Activated T-cell treated with anti-CD3 and anti-CD28 coated beads, Interleukin-2, amount 50 U/mL, for 4 hours (primary cell): ENCODE data around the gene AASDH. TPM values are rescaled to one million over a fixed set of nuclear protein-coding genes. Genes with fewer than 3 reads are reported as not detected.

Experiments
- ATAC-seq, 2 donors: fragments of 200-7000 bp; cut with Tn5 transposase; one replicate each; pipeline ENCODE4 v1.10.0; 2021
- DNase-seq: peaks from one replicate; pipeline ENCODE4 v3.0.0-alpha.2; 2020
- H3K27me3 Mint-ChIP-seq: one replicate; pipeline ENCODE4 v1.8.0; 2021; ENCODE audit warnings: low read depth, mixed read lengths
- H3K36me3 Mint-ChIP-seq: one replicate; pipeline ENCODE4 v1.8.0; 2022; ENCODE audit warnings: mixed read lengths; ENCODE audit not compliant: insufficient read depth
- H3K4me1 Mint-ChIP-seq: one replicate; pipeline ENCODE4 v1.8.0; 2021; ENCODE audit warnings: low read depth, mixed read lengths
- H3K4me3 Mint-ChIP-seq: one replicate; pipeline ENCODE4 v1.8.0; 2021; ENCODE audit warnings: mild to moderate bottlenecking, moderate library complexity, mixed read lengths
- H3K9me3 Mint-ChIP-seq: one replicate; pipeline ENCODE4 v1.8.0; 2021; ENCODE audit warnings: mixed read lengths
- total RNA-seq, 3 donors: library from RNA; stranded (reverse); gene quantifications; one replicate each; pipeline ENCODE4 v1.2.1, GENCODE V29; 2021

Gene AASDH
- total RNA-seq, 3 donors from 2014 or later: 6.5 to 9.5 (median 7.9) TPM

DNA sequence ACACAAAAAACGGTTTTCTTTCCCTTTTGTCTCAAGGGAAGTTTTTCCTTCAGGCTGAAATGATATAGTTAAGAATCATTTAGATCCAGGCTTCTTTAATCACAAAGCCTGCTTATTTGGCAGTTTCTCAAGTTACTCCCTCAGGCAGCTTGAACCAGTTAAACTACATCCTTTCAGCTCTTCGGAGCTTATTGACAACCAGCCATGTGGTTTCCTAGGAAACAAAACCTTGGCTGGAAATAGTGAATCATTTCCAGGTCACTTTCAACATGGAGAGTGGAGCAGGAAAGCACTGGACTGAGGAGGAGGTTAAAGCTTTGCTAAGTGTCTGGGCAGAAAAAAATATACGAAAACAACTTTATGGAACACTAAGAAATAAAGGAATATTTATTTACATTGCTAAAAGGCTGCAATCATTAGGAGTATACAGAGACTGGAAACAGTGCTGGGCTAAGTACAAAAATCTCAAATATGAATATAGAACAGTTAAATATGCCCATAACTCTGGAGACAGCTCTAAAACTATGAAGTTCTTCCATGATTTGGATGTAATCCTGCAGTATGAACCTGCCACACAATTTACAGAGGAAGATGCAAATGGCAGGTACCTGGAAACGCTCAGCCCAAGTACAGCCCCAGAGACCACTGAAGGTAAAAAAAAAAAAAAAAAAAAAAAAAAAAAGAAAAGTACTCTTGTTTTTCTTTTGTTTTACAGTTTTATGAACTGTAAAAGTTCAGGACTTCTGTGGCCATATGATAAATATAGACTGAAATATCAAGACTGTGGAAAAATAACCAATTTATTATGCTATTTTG is 23.2 kb upstream of the AASDH start:
- no peak for ATAC-seq
- Mint-ChIP-seq H3K4me3 (no peak overlapping the region), H3K27me3 (no peaks in the 10 kb centered on the region), H3K9me3 (no peaks in the 10 kb centered on the region), H3K36me3 (peaks cover 17% of the 10 kb centered on the region), H3K4me1 (peaks cover 12% of the 10 kb centered on the region)
- DNase-seq: no peak

DNA sequence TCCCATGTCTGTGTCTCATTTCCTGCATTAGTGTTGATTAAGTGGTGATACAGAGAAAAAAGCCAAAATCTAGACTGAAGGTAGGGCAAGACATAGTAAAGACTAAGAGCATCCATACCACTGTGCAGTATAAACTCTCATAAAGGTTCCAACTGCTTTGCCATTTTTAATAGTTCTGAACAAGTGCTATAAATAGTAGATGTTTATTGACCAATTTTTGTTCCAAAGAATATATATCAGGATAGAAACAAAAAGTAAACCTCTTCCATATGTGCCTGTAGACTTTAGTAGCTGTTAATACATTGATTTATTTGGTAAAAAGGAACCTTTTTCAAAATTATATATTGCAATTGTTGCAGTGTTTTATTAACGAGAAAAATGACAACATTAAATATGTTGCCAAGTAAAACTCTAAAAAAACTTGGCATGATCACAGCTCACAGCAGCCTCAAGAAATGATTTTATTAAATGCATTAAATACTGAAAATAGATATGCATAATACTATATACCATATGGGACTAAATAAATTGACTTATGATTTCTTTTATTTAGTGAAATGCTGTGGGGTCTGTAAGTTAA is 22.3 kb upstream of the AASDH start:
- H3K36me3 Mint-ChIP-seq: peaks cover 22% of the 10 kb centered on the region
- H3K27me3 Mint-ChIP-seq: no peaks in the 10 kb centered on the region
- no peak for ATAC-seq
- DNase-seq: no peak
- no peaks in the 10 kb centered on the region for H3K9me3 Mint-ChIP-seq
- peaks cover 12% of the 10 kb centered on the region for H3K4me1 Mint-ChIP-seq
- H3K4me3 Mint-ChIP-seq: no peak overlapping the region

GRCh38 chr4:56408978-56409377 is 21.7 kb upstream of the AASDH start:
- peaks cover 12% of the 10 kb centered on the region for H3K4me1 Mint-ChIP-seq
- H3K4me3 Mint-ChIP-seq: no peak overlapping the region
- no peaks in the 10 kb centered on the region for H3K9me3 Mint-ChIP-seq
- ATAC-seq (no peak), DNase-seq (no peak)
- no peaks in the 10 kb centered on the region for H3K27me3 Mint-ChIP-seq
- H3K36me3 Mint-ChIP-seq: peaks cover 22% of the 10 kb centered on the region

DNA sequence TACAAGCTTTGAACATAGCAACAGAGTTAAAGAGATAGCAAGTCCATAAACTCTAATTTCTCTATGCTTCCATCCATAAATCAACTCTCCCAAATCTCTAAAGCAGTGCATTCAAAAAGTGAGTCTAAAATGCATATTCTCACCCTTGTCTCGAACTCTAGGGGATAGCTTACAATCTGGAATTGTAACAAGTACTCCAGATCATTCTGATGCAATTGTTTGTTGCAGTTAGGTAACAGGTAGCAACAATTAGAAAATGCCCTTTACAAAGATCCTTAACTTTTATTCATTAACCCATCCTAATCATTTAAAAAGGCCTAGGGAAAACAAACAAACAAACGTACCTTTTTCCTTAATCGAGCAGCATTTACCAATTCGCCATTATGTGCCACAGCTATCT is 18.9 kb upstream of the AASDH start:
- Mint-ChIP-seq H3K36me3 (peaks cover 26% of the 10 kb centered on the region), H3K4me1 (peaks cover 9% of the 10 kb centered on the region), H3K9me3 (no peaks in the 10 kb centered on the region), H3K4me3 (no peak overlapping the region), H3K27me3 (no peaks in the 10 kb centered on the region)
- ATAC-seq (no peak), DNase-seq (no peak)

DNA sequence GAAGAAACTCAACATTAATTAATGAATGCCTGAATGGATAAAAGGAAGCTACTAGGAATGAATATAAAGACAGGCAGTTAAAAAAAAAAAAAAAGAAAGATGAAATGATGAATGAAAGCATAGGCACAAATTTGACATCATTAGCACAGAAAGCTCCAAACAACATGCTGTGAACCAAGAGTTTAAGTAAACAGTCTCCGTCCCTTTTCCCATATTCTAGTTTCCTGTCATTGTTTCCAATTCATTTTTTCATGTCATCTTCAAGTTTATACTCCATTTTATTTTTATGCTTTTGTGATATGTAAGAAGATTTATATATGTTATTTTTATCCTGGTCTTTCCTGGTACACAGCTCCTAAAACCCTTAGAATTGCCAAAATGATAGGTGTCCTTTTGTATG is 17.7 kb upstream of the AASDH start:
- Mint-ChIP-seq H3K36me3 (peaks cover 34% of the 10 kb centered on the region), H3K4me3 (no peak overlapping the region), H3K4me1 (peaks cover 4% of the 10 kb centered on the region), H3K9me3 (no peaks in the 10 kb centered on the region), H3K27me3 (no peaks in the 10 kb centered on the region)
- DNase-seq (no peak), ATAC-seq (no peak)

- no peak overlapping the region for H3K4me3 Mint-ChIP-seq
- H3K4me1 Mint-ChIP-seq: no peaks in the 10 kb centered on the region
- no peak for DNase-seq
- H3K27me3 Mint-ChIP-seq: no peaks in the 10 kb centered on the region
- peaks cover 29% of the 10 kb centered on the region for H3K36me3 Mint-ChIP-seq
- no peaks in the 10 kb centered on the region for H3K9me3 Mint-ChIP-seq
- no peak for ATAC-seq
These were observed 13.3 kb upstream of the AASDH start for GRCh38 chr4:56400560-56400959.

GRCh38 chr4:56391270-56391669 is 4.0 kb upstream of the AASDH start:
- Mint-ChIP-seq H3K4me1 (peaks cover 33% of the 10 kb centered on the region), H3K27me3 (no peaks in the 10 kb centered on the region), H3K4me3 (no peak overlapping the region), H3K36me3 (peaks cover 16% of the 10 kb centered on the region), H3K9me3 (no peaks in the 10 kb centered on the region)
- ATAC-seq: no peak
- DNase-seq: no peak

- Mint-ChIP-seq H3K9me3 (no peaks in the 10 kb centered on the region), H3K36me3 (peaks cover 8% of the 10 kb centered on the region), H3K4me1 (peaks cover 37% of the 10 kb centered on the region), H3K27me3 (no peaks in the 10 kb centered on the region), H3K4me3 (no peak overlapping the region)
- DNase-seq: no peak
- no peak for ATAC-seq
These were observed 2.3 kb upstream of the AASDH start for GRCh38 chr4:56389558-56389957.

DNA sequence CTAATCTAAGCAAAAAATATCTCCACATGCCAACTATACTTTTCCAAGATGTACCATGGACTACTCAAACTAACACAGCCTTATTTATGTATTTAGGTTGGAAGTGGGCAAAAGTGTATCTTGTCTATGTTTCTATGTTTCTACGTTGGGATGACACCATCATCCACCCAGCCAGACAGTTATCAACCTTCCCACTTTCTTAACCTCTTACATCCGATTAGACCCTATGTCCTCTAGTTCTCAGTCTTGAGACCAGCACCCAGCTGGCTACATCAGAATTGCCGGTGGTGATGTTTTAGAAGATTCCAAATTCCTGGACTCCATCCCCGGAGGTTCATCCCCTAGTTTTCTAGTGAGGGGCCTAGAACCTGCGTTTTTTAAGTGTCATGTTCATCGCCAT is 1.0 kb upstream of the AASDH start:
- peaks cover 41% of the 10 kb centered on the region for H3K4me1 Mint-ChIP-seq
- H3K4me3 Mint-ChIP-seq: peak overlapping the region; percentile 98
- H3K27me3 Mint-ChIP-seq: no peaks in the 10 kb centered on the region
- no peak for ATAC-seq
- H3K9me3 Mint-ChIP-seq: no peaks in the 10 kb centered on the region
- peaks cover 8% of the 10 kb centered on the region for H3K36me3 Mint-ChIP-seq
- DNase-seq: no peak

GRCh38 chr4:56386091-56386490 is 1.2 kb downstream of the AASDH start:
- Mint-ChIP-seq H3K36me3 (peaks cover 6% of the 10 kb centered on the region), H3K27me3 (no peaks in the 10 kb centered on the region), H3K4me3 (peak overlapping the region; percentile 98), H3K9me3 (no peaks in the 10 kb centered on the region), H3K4me1 (peaks cover 37% of the 10 kb centered on the region)
- ATAC-seq: no peak
- DNase-seq: no peak

- Mint-ChIP-seq H3K36me3 (peaks cover 28% of the 10 kb centered on the region), H3K4me1 (no peaks in the 10 kb centered on the region), H3K27me3 (no peaks in the 10 kb centered on the region), H3K4me3 (no peak overlapping the region), H3K9me3 (no peaks in the 10 kb centered on the region)
- no peak for DNase-seq
- ATAC-seq: no peak
These were observed 11.8 kb downstream of the AASDH start for GRCh38 chr4:56375458-56375857.

GRCh38 chr4:56374956-56375355 is 12.3 kb downstream of the AASDH start:
- no peaks in the 10 kb centered on the region for H3K9me3 Mint-ChIP-seq
- ATAC-seq: no peak

GRCh38 chr4:56372774-56373173 is 14.5 kb downstream of the AASDH start:
- H3K36me3 Mint-ChIP-seq: peaks cover 36% of the 10 kb centered on the region
- no peaks in the 10 kb centered on the region for H3K4me1 Mint-ChIP-seq
- ATAC-seq: no peak
- no peaks in the 10 kb centered on the region for H3K27me3 Mint-ChIP-seq
- H3K4me3 Mint-ChIP-seq: no peak overlapping the region
- DNase-seq: no peak
- H3K9me3 Mint-ChIP-seq: no peaks in the 10 kb centered on the region

More at GRCh38 chr4:56374956-56375355, 12.3 kb downstream of the AASDH start:
- H3K36me3 Mint-ChIP-seq: peaks cover 28% of the 10 kb centered on the region
- no peaks in the 10 kb centered on the region for H3K27me3 Mint-ChIP-seq
- no peak overlapping the region for H3K4me3 Mint-ChIP-seq
- DNase-seq: no peak
- no peaks in the 10 kb centered on the region for H3K4me1 Mint-ChIP-seq

DNA sequence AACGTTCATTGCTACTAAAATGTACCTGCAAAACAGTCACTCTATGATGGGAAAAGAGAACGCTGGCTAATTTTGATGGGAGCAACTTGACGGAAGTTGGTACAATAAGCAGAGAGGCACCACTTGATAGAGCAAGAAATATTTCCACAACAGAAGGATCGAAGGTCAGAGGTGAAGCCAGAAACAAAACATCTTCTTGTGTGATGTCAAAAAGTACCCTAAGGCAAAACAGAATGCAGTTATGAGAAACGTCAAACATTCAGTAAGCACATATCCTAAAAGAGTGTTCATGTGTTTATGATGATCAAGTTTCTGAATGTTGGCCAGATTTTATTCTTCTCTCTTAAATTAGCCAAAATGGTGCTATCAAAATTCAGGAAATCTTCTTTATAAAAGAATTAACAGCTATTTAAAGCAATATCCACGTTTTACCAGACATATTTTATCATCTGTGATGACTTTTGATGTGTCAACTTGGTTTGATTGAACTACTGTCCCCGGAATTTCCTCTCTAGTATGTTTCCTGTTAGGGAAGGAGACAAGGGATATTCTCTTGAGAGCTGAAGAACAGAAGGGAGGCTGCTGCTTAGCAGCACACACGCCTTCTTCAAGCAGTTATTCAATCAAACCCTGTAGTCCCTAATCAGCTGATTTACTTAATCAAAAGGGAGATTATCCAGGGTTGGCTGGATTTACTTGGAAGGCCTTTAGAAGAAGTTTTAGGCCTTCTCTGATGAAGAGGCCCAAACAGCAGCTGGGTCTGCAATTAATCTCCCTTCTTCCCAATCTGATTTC is 15.7 kb downstream of the AASDH start:
- H3K27me3 Mint-ChIP-seq: no peaks in the 10 kb centered on the region
- no peak for ATAC-seq
- DNase-seq: no peak

More for the DNA sequence above, 15.7 kb downstream of the AASDH start:
- Mint-ChIP-seq H3K4me3 (no peak overlapping the region), H3K9me3 (no peaks in the 10 kb centered on the region), H3K4me1 (no peaks in the 10 kb centered on the region), H3K36me3 (peaks cover 30% of the 10 kb centered on the region)
